CD4-positive, CD25-positive, alpha-beta regulatory T cell (primary cell): Measurements from ENCODE around the gene B4GALT2. TPM values are rescaled to one million over a fixed set of nuclear protein-coding genes. Genes with fewer than 3 reads are reported as not detected.

Experiments used
- ATAC-seq, 2 donors: fragments of 150-1000 bp; cut with Tn5 transposase; one replicate each; pipeline ENCODE4 v1.10.0; 2021; ENCODE audit warnings: low read depth in 2 of 2, moderate number of reproducible peaks in 2 of 2, moderate library complexity in 1 of 2
- DNase-seq, 3 donors: peaks; one replicate each; pipeline versions ENCODE4 v3.0.0 to v3.0.0-alpha.2; 2012 to 2022; ENCODE audit warnings: mixed read lengths in 1 of 3
- H3K27ac ChIP-seq: one replicate; pipeline ENCODE4 v1.7.0; 2013; ENCODE audit warnings: mild to moderate bottlenecking, low read length; ENCODE audit not compliant: insufficient read depth, poor library complexity, severe bottlenecking
- H3K27me3 ChIP-seq: one replicate; pipeline ENCODE4 v1.7.0; 2013; ENCODE audit warnings: low read length; ENCODE audit not compliant: control insufficient read depth, insufficient read depth
- H3K36me3 ChIP-seq: one replicate; pipeline ENCODE4 v1.7.0; 2013; ENCODE audit warnings: mild to moderate bottlenecking, low read length, moderate library complexity; ENCODE audit not compliant: control insufficient read depth, insufficient read depth
- H3K4me1 ChIP-seq: 2 replicates; pipeline ENCODE4 v1.7.0; 2013; ENCODE audit warnings: mild to moderate bottlenecking, low read length; ENCODE audit not compliant: insufficient read depth, control insufficient read depth, poor library complexity, severe bottlenecking
- H3K4me3 ChIP-seq: one replicate; pipeline ENCODE4 v1.7.0; 2013; ENCODE audit warnings: low read depth, mild to moderate bottlenecking, low read length, moderate library complexity
- H3K9me3 ChIP-seq, 2 experiments: 1 replicate in 1 of 2; 2 replicates in 1 of 2; pipeline ENCODE4 v1.7.0; 2013; ENCODE audit warnings: low read length in 2 of 2, mild to moderate bottlenecking in 1 of 2, moderate library complexity in 1 of 2; ENCODE audit not compliant: control insufficient read depth in 2 of 2
- H3K27ac Mint-ChIP-seq, 3 donors: one replicate each; pipeline ENCODE4 v1.8.0; 2020 to 2022; ENCODE audit warnings: mild to moderate bottlenecking in 3 of 3, mixed read lengths in 3 of 3, moderate library complexity in 2 of 3
- H3K27me3 Mint-ChIP-seq: one replicate; pipeline ENCODE4 v1.8.0; 2022; ENCODE audit warnings: mild to moderate bottlenecking, mixed read lengths
- H3K36me3 Mint-ChIP-seq: one replicate; pipeline ENCODE4 v1.8.0; 2020; ENCODE audit warnings: mixed read lengths
- H3K4me1 Mint-ChIP-seq, 4 donors: one replicate each; pipeline ENCODE4 v1.8.0; 2020 to 2022; ENCODE audit warnings: mixed read lengths in 4 of 4, mild to moderate bottlenecking in 1 of 4
- H3K4me3 Mint-ChIP-seq, 4 donors: one replicate each; pipeline ENCODE4 v1.8.0; 2020 to 2022; ENCODE audit warnings: mild to moderate bottlenecking in 4 of 4, mixed read lengths in 4 of 4, moderate library complexity in 3 of 4
- H3K9me3 Mint-ChIP-seq, 7 donors: one replicate each; pipeline ENCODE4 v1.8.0; 2020 to 2022; ENCODE audit warnings: mixed read lengths in 7 of 7, mild to moderate bottlenecking in 3 of 7, moderate library complexity in 2 of 7
- polyA plus RNA-seq, 4 donors: library from polyadenylated mRNA; unstranded; fragments of 300-500 nt; fragmentation: Illumina TruSeq; gene quantifications; one replicate each; pipeline ENCODE4 v1.2.3, GENCODE V29; 2021
- total RNA-seq: library from RNA; stranded (reverse); gene quantifications from one replicate; pipeline ENCODE4 v1.2.3, GENCODE V29; 2022

Gene B4GALT2
- total and polyA plus RNA-seq, 5 donors from 2014 or later = 0.20 to 0.86 (median 0.32) TPM

DNA sequence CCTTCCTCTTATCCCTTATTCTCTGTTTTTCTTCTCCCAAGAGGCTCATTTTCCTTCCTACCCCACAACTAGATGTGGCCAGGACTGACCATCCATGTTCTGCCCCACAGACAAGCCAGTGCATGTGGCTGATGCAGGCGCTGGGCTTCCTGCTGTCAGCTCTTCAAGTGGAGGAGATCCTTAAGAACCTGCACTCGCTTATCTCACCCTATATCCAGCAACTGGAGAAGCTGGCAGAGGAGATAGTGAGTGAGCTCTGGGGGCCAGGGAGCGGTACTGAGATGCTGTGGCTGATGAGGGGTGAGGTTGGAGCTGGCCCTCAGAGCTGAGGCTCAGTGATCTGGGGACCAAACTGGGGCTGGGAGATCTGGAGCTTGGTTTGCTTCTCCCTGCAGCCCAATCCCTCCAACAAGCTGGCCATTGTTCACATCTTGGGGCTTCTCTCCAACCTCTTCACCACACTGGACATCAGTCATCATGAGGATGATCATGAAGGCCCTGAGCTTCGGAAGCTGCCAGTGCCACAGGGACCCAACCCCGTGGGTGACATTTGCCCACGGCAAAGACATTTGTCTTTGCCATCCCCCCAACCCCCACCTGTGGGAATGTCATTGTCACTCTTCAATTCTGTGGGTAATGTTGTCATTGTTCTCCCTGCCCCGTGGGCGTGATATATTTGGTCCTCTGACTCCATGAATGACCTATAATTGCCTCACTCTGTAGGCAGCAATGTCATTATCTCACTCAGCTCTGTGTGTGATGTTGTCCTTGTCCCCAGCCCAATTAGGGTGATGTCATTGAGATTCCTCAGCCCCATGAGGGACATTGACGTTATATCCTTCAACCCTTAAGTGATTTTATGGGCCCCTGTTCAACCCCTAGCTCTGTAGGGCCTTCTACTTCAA is 20.4 kb upstream of the B4GALT2 start:
- peaks cover 32% of the 10 kb centered on the region for H3K36me3 Mint-ChIP-seq
- peak overlapping the region in 1 of 4 donors; percentile 27 for H3K4me3 Mint-ChIP-seq
- H3K4me1 Mint-ChIP-seq = peaks cover 0 to 8% (median 2%) of the 10 kb centered on the region in 4 donors
- no peak overlapping the region for H3K27ac Mint-ChIP-seq
- Histone ChIP-seq H3K36me3 (peaks cover 32% of the 10 kb centered on the region), H3K9me3 (no peaks in the 10 kb centered on the region), H3K27me3 (no peaks in the 10 kb centered on the region), H3K4me1 (no peaks in the 10 kb centered on the region), H3K27ac (no peak overlapping the region), H3K4me3 (no peak overlapping the region)
- no peak for DNase-seq
- no peak for ATAC-seq
- no peaks in the 10 kb centered on the region for H3K27me3 Mint-ChIP-seq
- no peaks in the 10 kb centered on the region for H3K9me3 Mint-ChIP-seq

DNA sequence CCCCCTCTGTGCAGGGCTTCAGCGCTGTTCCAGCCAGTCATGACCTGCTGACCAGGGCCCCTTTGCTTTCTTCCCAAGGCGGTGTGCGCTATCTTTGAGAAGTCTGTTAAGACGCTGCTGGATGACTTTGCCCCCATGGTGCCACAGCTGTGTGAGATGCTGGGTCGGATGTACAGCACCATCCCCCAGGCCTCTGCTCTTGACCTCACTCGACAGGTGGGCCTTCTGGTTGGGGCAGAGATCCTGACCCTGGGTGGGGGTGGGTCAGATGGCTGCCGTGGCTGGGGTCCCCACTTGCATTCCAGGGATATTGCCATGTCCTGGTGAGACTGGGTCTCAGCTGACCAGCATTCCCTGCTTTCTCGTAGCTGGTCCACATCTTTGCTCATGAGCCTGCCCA is 18.2 kb upstream of the B4GALT2 start:
- peaks cover 32% of the 10 kb centered on the region for H3K36me3 ChIP-seq
- Mint-ChIP-seq H3K9me3 (no peaks in the 10 kb centered on the region), H3K4me1 (no peaks in the 10 kb centered on the region), H3K27ac (no peak overlapping the region), H3K27me3 (no peaks in the 10 kb centered on the region), H3K4me3 (no peak overlapping the region), H3K36me3 (peaks cover 32% of the 10 kb centered on the region)
- H3K9me3 ChIP-seq = no peaks in the 10 kb centered on the region
- no peak overlapping the region for H3K4me3 ChIP-seq
- ATAC-seq (no peak), DNase-seq (no peak)
- no peaks in the 10 kb centered on the region for H3K4me1 ChIP-seq
- no peak overlapping the region for H3K27ac ChIP-seq
- H3K27me3 ChIP-seq = no peaks in the 10 kb centered on the region

DNA sequence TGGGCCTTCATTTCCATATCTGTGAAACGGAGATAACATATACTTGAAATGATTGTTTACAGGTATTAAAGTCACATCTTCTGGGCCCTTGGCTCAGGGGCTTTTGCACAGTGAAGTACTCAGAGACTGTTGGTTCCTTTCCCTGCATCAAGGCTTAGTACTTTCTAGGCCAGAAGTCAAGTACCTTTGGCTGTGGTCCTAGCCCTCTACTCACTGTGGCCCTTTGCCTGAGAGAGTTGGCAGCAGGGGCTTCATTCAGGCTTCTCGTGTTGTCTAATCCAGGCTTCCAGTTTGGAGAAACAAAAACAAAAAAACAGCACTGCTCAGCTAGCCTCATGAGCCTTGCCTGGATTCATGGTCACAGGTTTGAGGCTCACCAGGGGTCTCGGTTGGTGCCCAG is 17.3 kb upstream of the B4GALT2 start:
- H3K36me3 ChIP-seq = peaks cover 30% of the 10 kb centered on the region
- H3K27ac Mint-ChIP-seq = no peak overlapping the region
- no peaks in the 10 kb centered on the region for H3K4me1 ChIP-seq
- H3K27me3 ChIP-seq = no peaks in the 10 kb centered on the region
- H3K4me1 Mint-ChIP-seq = no peaks in the 10 kb centered on the region
- ATAC-seq (no peak), DNase-seq (no peak)
- H3K36me3 Mint-ChIP-seq = peaks cover 34% of the 10 kb centered on the region
- no peak overlapping the region for H3K4me3 ChIP-seq
- H3K9me3 Mint-ChIP-seq = no peaks in the 10 kb centered on the region
- no peaks in the 10 kb centered on the region for H3K27me3 Mint-ChIP-seq
- H3K9me3 ChIP-seq = no peaks in the 10 kb centered on the region
- H3K4me3 Mint-ChIP-seq = no peak overlapping the region
- H3K27ac ChIP-seq = no peak overlapping the region

DNA sequence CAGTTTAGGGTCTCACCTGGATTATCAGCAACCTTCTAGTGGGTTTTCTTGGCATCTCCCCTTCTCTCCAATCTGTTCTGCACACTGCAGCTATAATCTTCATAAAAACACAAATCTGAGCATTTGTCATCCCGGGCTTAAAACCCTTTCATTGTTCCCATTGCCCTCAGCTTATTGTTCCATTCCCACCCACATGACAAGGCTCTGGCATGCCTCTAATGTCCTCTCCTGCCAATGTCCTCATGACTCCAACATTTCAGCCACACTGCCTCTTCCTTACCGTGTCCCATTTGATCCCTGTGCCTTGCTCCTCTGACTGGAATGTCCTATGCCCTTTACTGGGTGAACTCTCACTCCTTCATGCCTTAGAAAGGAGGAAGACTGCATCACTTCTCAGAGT is 16.7 kb upstream of the B4GALT2 start:
- no peak for ATAC-seq
- Mint-ChIP-seq H3K4me1 (no peaks in the 10 kb centered on the region), H3K27me3 (no peaks in the 10 kb centered on the region), H3K9me3 (no peaks in the 10 kb centered on the region), H3K4me3 (no peak overlapping the region), H3K36me3 (peaks cover 33% of the 10 kb centered on the region), H3K27ac (peak overlapping the region in 1 of 3 donors; percentile 36)
- peaks cover 29% of the 10 kb centered on the region for H3K36me3 ChIP-seq
- no peaks in the 10 kb centered on the region for H3K9me3 ChIP-seq
- DNase-seq = no peak
- no peak overlapping the region for H3K27ac ChIP-seq
- H3K4me1 ChIP-seq = no peaks in the 10 kb centered on the region
- no peaks in the 10 kb centered on the region for H3K27me3 ChIP-seq
- no peak overlapping the region for H3K4me3 ChIP-seq

- H3K4me3 Mint-ChIP-seq = peak overlapping the region in 1 of 4 donors; percentile 55
- no peak for ATAC-seq
- H3K27me3 ChIP-seq = no peaks in the 10 kb centered on the region
- no peaks in the 10 kb centered on the region for H3K27me3 Mint-ChIP-seq
- peaks cover 0 to 1% (median 0%) of the 10 kb centered on the region in 7 donors for H3K9me3 Mint-ChIP-seq
- peaks cover 22% of the 10 kb centered on the region for H3K36me3 ChIP-seq
- no peaks in the 10 kb centered on the region for H3K4me1 Mint-ChIP-seq
- DNase-seq = no peak
- no peak overlapping the region for H3K27ac ChIP-seq
- no peak overlapping the region for H3K27ac Mint-ChIP-seq
- H3K4me3 ChIP-seq = no peak overlapping the region
- no peaks in the 10 kb centered on the region for H3K9me3 ChIP-seq
- H3K36me3 Mint-ChIP-seq = peaks cover 28% of the 10 kb centered on the region
- no peaks in the 10 kb centered on the region for H3K4me1 ChIP-seq
These were observed 16.0 kb upstream of the B4GALT2 start for GRCh38 chr1:43963006-43963405.

DNA sequence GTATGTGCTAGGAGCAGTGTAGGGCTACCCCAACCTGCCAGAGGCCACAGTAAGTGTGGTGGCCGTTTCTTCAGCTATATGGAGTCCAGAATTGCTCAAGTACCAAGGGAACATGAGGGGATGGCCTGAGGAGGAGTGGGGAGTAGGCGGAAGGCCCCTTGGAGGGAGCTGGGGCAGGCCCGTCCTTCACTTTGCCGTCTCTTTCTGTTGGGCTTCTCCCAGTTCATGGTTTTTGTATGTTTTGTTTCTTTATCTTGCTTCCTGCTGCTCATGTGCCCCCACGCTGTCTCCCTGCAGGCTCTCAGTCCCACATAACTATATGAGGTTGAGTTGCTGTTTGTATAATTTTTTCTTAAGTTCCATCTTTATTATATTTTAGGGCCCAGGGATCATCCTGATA is 15.1 kb upstream of the B4GALT2 start:
- no peak overlapping the region for H3K27ac ChIP-seq
- ATAC-seq (no peak), DNase-seq (no peak)
- H3K9me3 ChIP-seq = no peaks in the 10 kb centered on the region
- no peak overlapping the region for H3K27ac Mint-ChIP-seq
- H3K4me1 ChIP-seq = no peaks in the 10 kb centered on the region
- no peak overlapping the region for H3K4me3 ChIP-seq
- no peak overlapping the region for H3K4me3 Mint-ChIP-seq
- peaks cover 0 to 5% (median 0%) of the 10 kb centered on the region in 4 donors for H3K4me1 Mint-ChIP-seq
- peaks cover 0 to 1% (median 0%) of the 10 kb centered on the region in 7 donors for H3K9me3 Mint-ChIP-seq
- H3K36me3 Mint-ChIP-seq = peaks cover 20% of the 10 kb centered on the region
- no peaks in the 10 kb centered on the region for H3K27me3 Mint-ChIP-seq
- peaks cover 14% of the 10 kb centered on the region for H3K36me3 ChIP-seq
- H3K27me3 ChIP-seq = no peaks in the 10 kb centered on the region

DNA sequence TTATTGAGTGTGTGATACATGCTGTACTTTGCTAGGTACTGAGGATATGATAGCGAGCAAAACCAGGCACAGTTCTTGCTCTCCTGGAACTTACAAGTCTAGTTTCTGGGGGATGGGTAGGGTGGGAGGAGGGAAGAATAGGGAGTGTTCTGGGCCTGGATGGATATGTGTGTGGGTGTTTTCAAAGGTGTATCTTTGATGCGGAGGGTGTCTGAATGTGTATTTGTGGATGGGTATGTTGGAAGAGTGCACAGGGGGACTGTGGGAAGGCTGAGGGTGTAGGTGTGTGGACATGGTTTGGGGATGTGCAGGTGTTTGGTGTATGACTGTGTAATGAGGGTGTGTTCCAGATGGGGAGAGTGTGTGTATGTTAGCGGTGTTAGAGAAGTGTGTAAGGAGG is 13.7 kb upstream of the B4GALT2 start:
- Histone ChIP-seq H3K9me3 (no peaks in the 10 kb centered on the region), H3K36me3 (peaks cover 11% of the 10 kb centered on the region), H3K4me3 (no peak overlapping the region), H3K27me3 (no peaks in the 10 kb centered on the region), H3K27ac (no peak overlapping the region), H3K4me1 (peaks cover 8% of the 10 kb centered on the region)
- peaks cover 0 to 17% (median 9%) of the 10 kb centered on the region in 4 donors for H3K4me1 Mint-ChIP-seq
- no peak overlapping the region for H3K27ac Mint-ChIP-seq
- peaks cover 0 to 1% (median 0%) of the 10 kb centered on the region in 7 donors for H3K9me3 Mint-ChIP-seq
- DNase-seq (no peak), ATAC-seq (no peak)
- H3K36me3 Mint-ChIP-seq = peaks cover 17% of the 10 kb centered on the region
- peaks cover 4% of the 10 kb centered on the region for H3K27me3 Mint-ChIP-seq
- no peak overlapping the region for H3K4me3 Mint-ChIP-seq
